GM19328 (cell line): ENCODE results near the gene ZNF286A.
"Not testable (repeated sequence)": the region's sequence is repeated elsewhere in the genome, so short reads cannot be mapped to it uniquely, and the experiment has no call there.

Experiments used
- ATAC-seq: cut with Tn5 transposase; IDR thresholded peaks from one replicate; pipeline ENCODE4 v1.9.1; 2021; ENCODE audit warnings: mild to moderate bottlenecking, moderate library complexity; ENCODE audit not compliant: unreplicated experiment

The ZNF286A gene

DNA sequence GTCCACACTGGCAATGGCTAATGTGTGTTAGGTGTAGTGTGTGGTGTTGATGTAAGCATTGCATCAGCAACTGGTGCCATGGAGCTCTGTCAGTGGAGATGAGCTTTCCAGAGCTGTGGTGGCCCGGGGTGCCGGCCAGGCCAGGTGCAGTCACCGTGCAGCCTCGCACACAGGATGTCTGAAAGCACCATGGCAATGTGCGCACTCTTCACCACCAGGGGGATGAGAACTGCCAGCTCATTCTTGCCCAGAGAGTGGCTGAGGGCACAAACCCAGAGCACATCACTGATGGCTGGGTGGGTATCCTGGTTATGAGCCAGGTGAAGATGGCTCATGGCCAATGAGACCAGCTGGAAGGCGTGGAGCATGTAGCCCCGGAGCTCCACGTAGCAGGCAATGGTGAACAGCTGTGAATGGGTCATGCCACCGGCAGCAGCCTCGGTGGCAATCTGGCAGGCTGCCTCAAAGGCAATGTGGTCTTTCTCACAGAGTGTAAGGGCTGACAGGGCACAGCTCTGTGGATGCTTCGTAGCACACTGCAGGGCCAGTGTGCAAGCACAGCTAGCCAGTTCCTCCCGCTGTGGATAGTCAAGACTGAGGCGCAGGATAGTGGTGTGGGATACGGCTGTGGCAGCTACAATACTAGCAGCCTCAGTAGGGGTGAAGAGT lies 69.4 kb downstream of the ZNF286A start:
- ATAC-seq: not testable (repeated sequence)
